Adrenal gland (tissue), 12 donors: ENCODE data around the gene CYRIA. TPM values are rescaled to one million over a fixed set of nuclear protein-coding genes. Genes with fewer than 3 reads are reported as not detected.

Source experiments
- DNase-seq, 7 donors: peaks; one replicate each; pipeline ENCODE4 v3.0.0-alpha.2; 2019 to 2020
- H3K27ac ChIP-seq, 5 donors: fragments of 200-600 bp; sonication (generic) in 4 of 5; 1 replicate in 3 of 5; 2 replicates in 2 of 5; pipeline versions ENCODE4 v1.5.1 to v1.8.0; 2016 to 2020; ENCODE audit warnings: mild to moderate bottlenecking in 1 of 5
- H3K27me3 ChIP-seq: fragments of 200-600 bp; 2 replicates; pipeline ENCODE4 v1.8.0; 2021
- H3K36me3 ChIP-seq, 2 donors: fragments of 200-600 bp; replicated peaks in 1 of 2; 1 replicate in 1 of 2; 2 replicates in 1 of 2; pipeline versions ENCODE4 v1.5.1 to v1.8.0; 2018 to 2022
- H3K4me1 ChIP-seq, 2 donors: fragments of 200-600 bp; replicated peaks in 1 of 2; 1 replicate in 1 of 2; 2 replicates in 1 of 2; pipeline versions ENCODE4 v1.5.1 to v1.8.0; 2018 to 2021
- H3K4me3 ChIP-seq, 4 donors: fragments of 200-600 bp; sonication (generic) in 3 of 4; one replicate each; pipeline ENCODE4 v1.5.1; 2016 to 2018
- H3K9me3 ChIP-seq, 3 donors: fragments of 200-600 bp; sonication (generic) in 1 of 3; replicated peaks in 1 of 3; 1 replicate in 2 of 3; 2 replicates in 1 of 3; pipeline versions ENCODE4 v1.5.1 to v1.8.0; 2016 to 2021
- CTCF ChIP-seq, 6 experiments: fragments of 450-650 bp in 4 of 6; fragments of 200-600 bp in 2 of 6; sonication (generic) in 1 of 6; IDR thresholded peaks; 1 replicate in 5 of 6; 2 replicates in 1 of 6; pipeline versions ENCODE4 v1.5.1 to v1.8.0; 2016 to 2021; ENCODE audit warnings: antibody characterized with exemption in 6 of 6, mild to moderate bottlenecking in 2 of 6, moderate library complexity in 1 of 6
- POLR2A ChIP-seq, 2 donors: fragments of 450-650 bp; IDR thresholded peaks; one replicate each; pipeline ENCODE4 v1.6.1; 2017; ENCODE audit warnings: antibody characterized with exemption in 2 of 2, mild to moderate bottlenecking in 2 of 2, moderate library complexity in 1 of 2
- WGBS, 4 donors: extraction: QIAGEN DNeasy Blood & Tissue Kit in 2 of 4; methylation state at CpG; one replicate each; pipeline versions ENCODE4 v1.1.5 to v1.1.7; 2013 to 2017; 5-methylcytosine and 5-hydroxymethylcytosine counted together
- intact Hi-C, 2 donors: fragments of 100-400 bp; cut with DNase I; formaldehyde crosslinking; loops; one replicate each; pipeline versions ENCODE4 v1.14.1 to v1.15.0; 2022 to 2023
- polyA plus RNA-seq, 3 donors: library from polyadenylated mRNA; stranded (reverse); fragments of 200-250 nt in 2 of 3; fragments of 350-450 nt in 1 of 3; fragmentation: Illumina TruSeq in 1 of 3; extraction: RNeasy Lipid Tissue Mini Kit (QIAGEN cat#74804) in 1 of 3; gene quantifications; one replicate each; pipeline ENCODE4 v1.2.3, GENCODE V29; 2013 to 2014
- total RNA-seq, 9 donors: library from RNA; depleted of rRNA in 4 of 9; stranded (reverse); fragments of >200 nt in 4 of 9; fragments of 120-200 nt in 1 of 9; fragmentation: NEBNext Ultra II Directional in 1 of 9; extraction: Animal tissue kit (Norgen Biotek cat#: 25700) in 1 of 9; gene quantifications; one replicate each; pipeline versions ENCODE4 v1.1.0 to v1.2.4, GENCODE V29; 2013 to 2023
- donor health status: healthy with polysubstance abuse.
- donor health status: Bipolar disorder and iron deficiency.
- donor health status: DM: yes; HTN: yes; CAD: no.
- donor health status: DM: no; HTN: no; CAD: no.
- donor health status: DM: no; HTN: no; CAD: no.
- donor health status: DM: yes; HTN: yes; CAD: no.

The CYRIA gene
- total and polyA plus RNA-seq, 12 donors: 2.4 to 31.0 (median 17.9) TPM

GRCh38 chr2:16626497-16626896 lies 39.1 kb downstream of the CYRIA start:
- H3K27me3 ChIP-seq: no peaks in the 10 kb centered on the region
- H3K4me3 ChIP-seq: no peak overlapping the region
- intact Hi-C loops: no loop called here
- TF ChIP-seq POLR2A (IDR thresholded peaks at IDR 0.05) (no peak), CTCF (IDR thresholded peaks at IDR 0.05) (no peak)
- 59 to 81% (median 70%) methylated on average over 3 of the region's 3 CpGs for WGBS, 4 donors
- peaks cover 0 to 6% of the 10 kb centered on the region in 2 donors for H3K36me3 ChIP-seq
- peaks cover 45 to 75% of the 10 kb centered on the region in 2 donors for H3K4me1 ChIP-seq
- H3K9me3 ChIP-seq: no peaks in the 10 kb centered on the region
- DNase-seq: peak in 5 of 7 donors; percentile 60 to 69 (median 65)
- H3K27ac ChIP-seq: peak overlapping the region in 4 of 5 donors; percentile 58 to 85 (median 65)

- H3K4me1 ChIP-seq: peaks cover 39 to 67% of the 10 kb centered on the region in 2 donors
- H3K36me3 ChIP-seq: peaks cover 0 to 6% of the 10 kb centered on the region in 2 donors
- TF ChIP-seq POLR2A (IDR thresholded peaks at IDR 0.05) (no peak), CTCF (IDR thresholded peaks at IDR 0.05) (no peak)
- H3K4me3 ChIP-seq: no peak overlapping the region
- intact Hi-C loops: no loop called here
- no peak for DNase-seq
- H3K27ac ChIP-seq: peak overlapping the region in 4 of 5 donors; percentile 6 to 85 (median 65)
- 82 to 96% (median 85%) methylated on average over 2 of the region's 2 CpGs for WGBS, 4 donors
- H3K9me3 ChIP-seq: no peaks in the 10 kb centered on the region
- H3K27me3 ChIP-seq: no peaks in the 10 kb centered on the region
These were observed 39.9 kb downstream of the CYRIA start for GRCh38 chr2:16625759-16626158.

- H3K9me3 ChIP-seq: no peaks in the 10 kb centered on the region
- H3K36me3 ChIP-seq: peaks cover 0 to 6% of the 10 kb centered on the region in 2 donors
- H3K4me1 ChIP-seq: peaks cover 37 to 66% of the 10 kb centered on the region in 2 donors
- peak in 4 of 7 donors; percentile 51 to 73 (median 62) for DNase-seq
- H3K27ac ChIP-seq: peak overlapping the region in 4 of 5 donors; percentile 6 to 85 (median 65)
- WGBS, 4 donors: 26 to 35% (median 29%) methylated on average over 5 of the region's 5 CpGs
- H3K27me3 ChIP-seq: no peaks in the 10 kb centered on the region
- intact Hi-C loops: no loop called here
- H3K4me3 ChIP-seq: no peak overlapping the region
- no peak for TF ChIP-seq CTCF (IDR thresholded peaks at IDR 0.05)
- TF ChIP-seq POLR2A (IDR thresholded peaks at IDR 0.05): peak in 1 of 2 donors; percentile 10
These were observed 40.4 kb downstream of the CYRIA start for GRCh38 chr2:16625201-16625729.

- H3K4me3 ChIP-seq: no peak overlapping the region
- H3K27me3 ChIP-seq: no peaks in the 10 kb centered on the region
- peaks cover 37 to 64% of the 10 kb centered on the region in 2 donors for H3K4me1 ChIP-seq
- intact Hi-C loops: no loop called here
- TF ChIP-seq CTCF (IDR thresholded peaks at IDR 0.05): no peak
- TF ChIP-seq POLR2A (IDR thresholded peaks at IDR 0.05): no peak
- peaks cover 0 to 6% of the 10 kb centered on the region in 2 donors for H3K36me3 ChIP-seq
- no peak for DNase-seq
- H3K27ac ChIP-seq: peak overlapping the region in 3 of 5 donors; percentile 64 to 85 (median 66)
- 32 to 44% (median 41%) methylated on average over 1 of the region's 1 CpG for WGBS, 4 donors
- H3K9me3 ChIP-seq: no peaks in the 10 kb centered on the region
These were observed 41.2 kb downstream of the CYRIA start for GRCh38 chr2:16624436-16624780.
